ENCODE results near the gene CLEC9A.
"Not testable (repeated sequence)": the region's sequence is repeated elsewhere in the genome, so short reads cannot be mapped to it uniquely, and the experiment has no call there.

Gene CLEC9A

DNA sequence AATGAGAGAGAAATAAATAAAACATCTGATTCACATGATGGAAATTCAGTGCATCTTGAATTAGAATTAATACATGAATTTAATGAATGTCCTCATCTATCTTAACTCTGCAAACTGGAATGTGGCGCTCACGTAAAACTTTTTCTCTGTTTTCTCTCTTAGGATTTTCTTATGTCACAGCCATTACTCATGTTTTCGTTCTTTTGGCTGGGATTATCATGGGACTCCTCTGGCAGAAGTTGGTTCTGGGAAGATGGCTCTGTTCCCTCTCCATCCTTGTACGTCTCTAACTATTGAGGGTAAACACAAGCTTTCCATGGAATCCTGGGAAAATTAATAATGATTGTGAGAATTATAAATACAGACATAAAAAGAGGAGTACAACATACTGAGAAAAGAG lies 15.0 kb upstream of the CLEC9A start:
- in situ Hi-C loops (cut with MboI; ENCODE audit: low pct_unique_long_range_greater_than_20kb, low sequenced_read_pairs, unreplicated experiment): no loop called here
- TF ChIP-seq, protein P1, sequence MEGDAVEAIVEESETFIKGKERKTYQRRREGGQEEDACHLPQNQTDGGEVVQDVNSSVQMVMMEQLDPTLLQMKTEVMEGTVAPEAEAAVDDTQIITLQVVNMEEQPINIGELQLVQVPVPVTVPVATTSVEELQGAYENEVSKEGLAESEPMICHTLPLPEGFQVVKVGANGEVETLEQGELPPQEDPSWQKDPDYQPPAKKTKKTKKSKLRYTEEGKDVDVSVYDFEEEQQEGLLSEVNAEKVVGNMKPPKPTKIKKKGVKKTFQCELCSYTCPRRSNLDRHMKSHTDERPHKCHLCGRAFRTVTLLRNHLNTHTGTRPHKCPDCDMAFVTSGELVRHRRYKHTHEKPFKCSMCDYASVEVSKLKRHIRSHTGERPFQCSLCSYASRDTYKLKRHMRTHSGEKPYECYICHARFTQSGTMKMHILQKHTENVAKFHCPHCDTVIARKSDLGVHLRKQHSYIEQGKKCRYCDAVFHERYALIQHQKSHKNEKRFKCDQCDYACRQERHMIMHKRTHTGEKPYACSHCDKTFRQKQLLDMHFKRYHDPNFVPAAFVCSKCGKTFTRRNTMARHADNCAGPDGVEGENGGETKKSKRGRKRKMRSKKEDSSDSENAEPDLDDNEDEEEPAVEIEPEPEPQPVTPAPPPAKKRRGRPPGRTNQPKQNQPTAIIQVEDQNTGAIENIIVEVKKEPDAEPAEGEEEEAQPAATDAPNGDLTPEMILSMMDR (IDR thresholded peaks at IDR 0.05; ENCODE audit: extremely low read depth, insufficient read depth, missing control alignments): no peak
- DNase-seq (ENCODE audit: low spot score): no peak

GRCh38 chr12:10016881-10017280 lies 13.6 kb upstream of the CLEC9A start:
- in situ Hi-C loops (cut with MboI; ENCODE audit: low pct_unique_long_range_greater_than_20kb, low sequenced_read_pairs, unreplicated experiment): no loop called here
- TF ChIP-seq, protein P1 (IDR thresholded peaks at IDR 0.05; ENCODE audit: extremely low read depth, insufficient read depth, missing control alignments): no peak
- no peak for DNase-seq (ENCODE audit: low spot score)

DNA sequence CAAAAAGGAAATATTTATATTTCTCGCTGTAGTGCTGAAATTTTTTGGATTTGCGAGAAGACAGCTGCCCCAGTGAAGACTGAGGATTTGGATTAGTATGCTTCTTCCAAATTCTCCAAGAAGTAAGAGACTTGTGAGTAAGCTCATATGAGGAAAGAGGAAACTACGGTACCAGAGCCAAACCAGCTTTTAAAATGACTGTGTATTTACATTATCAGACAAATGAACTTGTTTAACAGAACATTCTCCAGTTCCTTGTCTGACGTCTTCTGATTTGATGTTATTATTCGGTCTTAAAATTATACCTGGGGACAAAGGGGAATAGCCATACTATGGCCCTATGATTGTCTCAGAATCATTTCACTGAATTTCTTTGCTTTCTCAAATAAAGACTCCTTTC lies 12.1 kb upstream of the CLEC9A start:
- TF ChIP-seq, protein P1 (IDR thresholded peaks at IDR 0.05; ENCODE audit: extremely low read depth, insufficient read depth, missing control alignments): no peak
- in situ Hi-C loops (cut with MboI; ENCODE audit: low pct_unique_long_range_greater_than_20kb, low sequenced_read_pairs, unreplicated experiment): no loop called here
- no peak for DNase-seq (ENCODE audit: low spot score)

DNA sequence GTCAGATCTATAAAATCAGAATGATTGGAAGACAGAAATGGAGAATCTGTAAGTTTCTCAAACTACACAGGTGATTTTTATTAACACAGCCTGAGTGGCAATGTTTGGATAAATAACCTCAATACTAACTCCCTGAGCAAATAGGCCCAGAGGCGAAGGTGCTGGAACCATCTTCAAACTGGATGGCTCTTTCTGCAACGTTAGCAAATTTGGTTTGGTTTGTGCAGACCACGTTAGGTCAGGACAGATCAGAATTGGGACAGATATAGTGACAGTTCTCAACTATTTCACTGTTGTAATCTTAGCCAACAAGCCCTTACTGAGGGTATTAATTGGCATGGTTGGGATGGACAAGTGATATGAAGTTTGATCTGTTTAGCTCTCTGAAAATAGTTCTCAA lies 9.1 kb upstream of the CLEC9A start:
- DNase-seq (ENCODE audit: low spot score): no peak
- TF ChIP-seq, protein P1 (IDR thresholded peaks at IDR 0.05; ENCODE audit: extremely low read depth, insufficient read depth, missing control alignments): no peak

DNA sequence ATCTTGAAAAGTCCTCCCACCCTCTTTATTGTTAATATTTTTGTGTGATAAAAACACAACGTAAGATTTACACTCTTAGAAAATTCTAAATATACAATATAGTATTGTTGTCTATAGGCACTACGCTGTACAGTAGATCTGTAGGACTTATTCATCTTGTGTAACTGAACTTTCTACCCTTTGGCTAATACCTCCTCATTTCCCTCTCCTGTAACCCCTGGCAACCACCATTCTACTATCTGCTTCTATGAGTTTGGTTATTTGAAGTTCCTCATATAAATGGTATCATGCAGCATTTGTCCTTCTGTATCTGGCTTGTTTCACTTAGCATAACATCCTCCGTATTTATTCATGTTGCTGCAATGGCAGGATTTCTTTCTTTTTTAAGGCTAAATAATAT lies 5.2 kb upstream of the CLEC9A start:
- DNase-seq (ENCODE audit: low spot score): no peak
- TF ChIP-seq, protein P1 (IDR thresholded peaks at IDR 0.05; ENCODE audit: extremely low read depth, insufficient read depth, missing control alignments): no peak
- in situ Hi-C loops (cut with MboI; ENCODE audit: low pct_unique_long_range_greater_than_20kb, low sequenced_read_pairs, unreplicated experiment): loop anchor here (25.0 kb wide), 1 partner anchor 112 kb away; the partner anchor contains the start of gene CLEC7A

More for the DNA sequence above, 9.1 kb upstream of the CLEC9A start:
- in situ Hi-C loops (cut with MboI; ENCODE audit: low pct_unique_long_range_greater_than_20kb, low sequenced_read_pairs, unreplicated experiment): no loop called here

DNA sequence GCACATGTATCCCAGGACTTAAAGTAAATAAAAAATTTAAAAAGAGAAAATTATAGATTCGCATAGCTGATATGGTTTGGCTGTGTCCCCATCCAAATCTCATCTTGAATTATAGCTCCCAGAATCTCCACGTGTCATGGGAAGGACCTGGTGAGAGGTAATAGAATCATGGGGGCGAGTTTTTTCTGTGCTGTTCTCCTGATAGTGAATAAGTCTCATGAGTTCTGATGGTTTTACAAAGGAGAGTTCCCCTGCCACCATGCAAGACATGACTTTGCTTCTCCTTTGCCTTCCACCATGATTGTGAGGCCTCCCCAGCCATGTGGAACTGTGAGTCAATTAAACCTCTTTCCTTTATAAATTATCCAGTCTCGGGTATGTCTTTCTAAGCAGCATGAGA lies 3.8 kb upstream of the CLEC9A start:
- not testable (repeated sequence) for DNase-seq (ENCODE audit: low spot score)
- in situ Hi-C loops (cut with MboI; ENCODE audit: low pct_unique_long_range_greater_than_20kb, low sequenced_read_pairs, unreplicated experiment): loop anchor here (25.0 kb wide), 1 partner anchor 111 kb away; the partner anchor contains the start of gene CLEC7A

DNA sequence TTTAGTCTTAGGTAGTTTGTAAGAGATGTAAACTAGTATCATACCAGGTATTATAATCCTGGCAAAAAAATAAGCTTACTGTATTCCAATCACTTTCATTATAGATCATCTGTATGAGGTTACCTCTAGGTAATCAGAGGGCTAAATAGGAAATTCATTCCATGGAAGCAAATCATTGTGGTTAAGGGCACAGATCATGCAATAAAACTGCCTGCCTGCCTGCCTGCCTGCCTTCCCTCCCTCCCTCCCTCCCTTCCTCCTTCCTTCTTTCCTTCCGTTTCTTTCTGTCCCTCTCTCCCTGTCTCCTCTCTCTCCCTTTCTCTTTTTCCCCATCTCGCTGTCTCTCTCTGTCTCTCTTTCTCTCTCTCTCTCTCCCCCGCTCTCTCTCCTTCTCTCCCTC lies 3.2 kb upstream of the CLEC9A start:
- in situ Hi-C loops (cut with MboI; ENCODE audit: low pct_unique_long_range_greater_than_20kb, low sequenced_read_pairs, unreplicated experiment): loop anchor here (25.0 kb wide), 1 partner anchor 110 kb away; the partner anchor contains the start of gene CLEC7A
- TF ChIP-seq, protein P1 (IDR thresholded peaks at IDR 0.05; ENCODE audit: extremely low read depth, insufficient read depth, missing control alignments): no peak
- DNase-seq (ENCODE audit: low spot score): no peak
